ENCODE data around the gene UBXN2A.

UBXN2A gene

DNA sequence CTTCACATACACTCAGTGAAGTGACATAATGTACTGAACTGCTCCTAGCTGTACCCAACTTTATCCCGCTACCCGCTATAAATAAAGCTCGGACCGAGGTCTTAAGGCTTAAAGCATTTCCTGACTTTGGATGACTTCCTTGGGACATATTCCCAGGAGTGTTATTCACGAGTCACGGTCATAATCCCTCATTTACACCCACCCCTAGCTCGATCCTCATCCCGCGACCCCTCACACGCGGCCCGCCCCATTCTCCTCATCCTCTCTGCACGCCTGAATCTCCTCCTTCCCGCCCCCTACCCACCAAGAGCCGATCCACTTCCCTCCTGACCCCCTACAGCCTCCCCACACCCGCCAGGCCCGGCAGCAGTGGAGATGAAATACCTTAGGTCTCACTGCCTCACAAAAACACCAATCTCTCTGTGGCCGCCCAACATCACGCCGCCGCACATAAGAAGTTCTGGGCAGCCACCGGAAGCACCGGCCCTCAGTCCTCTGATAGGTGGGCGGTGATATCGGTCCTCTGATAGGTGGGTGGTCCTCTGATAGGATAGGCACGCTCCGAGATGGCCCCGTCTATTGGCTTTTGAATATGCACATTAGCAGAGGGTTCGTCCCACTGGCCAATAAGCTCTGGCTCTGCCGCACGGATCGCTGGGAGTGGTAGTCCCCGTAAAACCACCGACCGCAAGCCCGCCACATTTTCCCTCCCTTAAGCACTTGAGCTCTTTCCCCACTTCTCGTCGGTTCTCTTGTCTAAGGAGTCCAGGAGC lies 106.9 kb downstream of the UBXN2A start, which contains the start of gene WDCP:
WDCP (minus strand) TSS at position 462 of the 773 bp plus-strand sequence. CDS start 7,897 bp downstream, outside the sequence.
- TF ChIP-seq, protein P1, sequence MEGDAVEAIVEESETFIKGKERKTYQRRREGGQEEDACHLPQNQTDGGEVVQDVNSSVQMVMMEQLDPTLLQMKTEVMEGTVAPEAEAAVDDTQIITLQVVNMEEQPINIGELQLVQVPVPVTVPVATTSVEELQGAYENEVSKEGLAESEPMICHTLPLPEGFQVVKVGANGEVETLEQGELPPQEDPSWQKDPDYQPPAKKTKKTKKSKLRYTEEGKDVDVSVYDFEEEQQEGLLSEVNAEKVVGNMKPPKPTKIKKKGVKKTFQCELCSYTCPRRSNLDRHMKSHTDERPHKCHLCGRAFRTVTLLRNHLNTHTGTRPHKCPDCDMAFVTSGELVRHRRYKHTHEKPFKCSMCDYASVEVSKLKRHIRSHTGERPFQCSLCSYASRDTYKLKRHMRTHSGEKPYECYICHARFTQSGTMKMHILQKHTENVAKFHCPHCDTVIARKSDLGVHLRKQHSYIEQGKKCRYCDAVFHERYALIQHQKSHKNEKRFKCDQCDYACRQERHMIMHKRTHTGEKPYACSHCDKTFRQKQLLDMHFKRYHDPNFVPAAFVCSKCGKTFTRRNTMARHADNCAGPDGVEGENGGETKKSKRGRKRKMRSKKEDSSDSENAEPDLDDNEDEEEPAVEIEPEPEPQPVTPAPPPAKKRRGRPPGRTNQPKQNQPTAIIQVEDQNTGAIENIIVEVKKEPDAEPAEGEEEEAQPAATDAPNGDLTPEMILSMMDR (IDR thresholded peaks at IDR 0.05; ENCODE audit: low read depth, low read length, missing control alignments) = no peak
- DNase-seq (ENCODE audit: low read depth) = peak; percentile 98
- H3K4me3 ChIP-seq (ENCODE audit: low read depth, low read length) = peak within 1 kb of the TSS; percentile 78

DNA sequence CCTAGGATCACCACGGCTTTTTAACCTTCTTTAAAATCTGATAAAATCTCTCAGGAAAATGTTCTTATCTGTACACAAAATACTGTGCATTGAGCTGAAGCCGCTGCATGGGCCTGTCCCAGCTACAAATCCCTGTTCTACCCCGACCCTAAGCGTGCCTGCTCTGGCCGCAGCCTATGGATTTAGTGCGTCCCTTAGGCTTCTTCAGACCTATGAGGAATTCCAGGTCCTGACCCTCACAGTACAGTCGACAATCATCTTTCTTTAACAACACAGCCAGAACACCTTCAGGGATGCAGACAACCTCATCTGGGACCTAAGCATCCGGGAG lies 107.4 kb downstream of the UBXN2A start:
- TF ChIP-seq, protein P1 (IDR thresholded peaks at IDR 0.05; ENCODE audit: low read depth, low read length, missing control alignments) = no peak
- no peak overlapping the region for H3K4me3 ChIP-seq (ENCODE audit: low read depth, low read length)
- no peak for DNase-seq (ENCODE audit: low read depth)

DNA sequence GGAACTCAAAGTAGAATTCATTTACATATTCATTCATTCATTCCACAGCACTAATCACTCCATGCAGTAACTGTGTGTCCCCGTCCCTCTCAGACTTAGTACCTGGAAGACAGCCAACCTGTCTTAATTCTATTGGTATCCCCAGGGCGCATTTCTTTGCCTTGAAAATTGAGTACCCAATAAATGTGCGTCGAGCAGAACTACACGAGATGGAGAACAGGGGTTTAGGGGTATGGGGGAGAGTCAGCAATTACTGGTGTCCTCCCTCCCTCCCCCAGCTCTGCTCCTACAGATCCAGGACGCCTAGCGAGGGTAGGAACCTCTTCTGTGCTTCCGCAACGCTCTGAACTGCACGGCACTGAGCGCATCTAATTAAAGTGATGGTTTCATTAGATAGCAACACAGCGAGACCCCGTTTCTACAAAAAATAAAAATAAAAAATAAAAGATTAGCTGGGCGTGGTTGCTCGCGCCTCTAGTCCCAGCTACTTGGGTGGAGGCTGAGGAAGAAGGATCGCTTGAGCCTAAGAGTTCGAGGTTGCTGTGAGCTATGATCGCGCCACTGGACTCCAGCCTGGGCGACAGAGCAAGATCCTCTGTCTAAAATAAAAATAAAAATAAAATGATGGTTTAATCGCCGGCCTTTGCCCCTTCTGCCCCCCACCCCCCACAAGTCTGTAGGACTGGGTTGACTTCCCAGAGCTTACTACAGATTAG lies 108.7 kb downstream of the UBXN2A start:
- DNase-seq (ENCODE audit: low read depth) = no peak
- TF ChIP-seq, protein P1 (IDR thresholded peaks at IDR 0.05; ENCODE audit: low read depth, low read length, missing control alignments) = no peak
- peak overlapping the region; percentile 67 for H3K4me3 ChIP-seq (ENCODE audit: low read depth, low read length)

DNA sequence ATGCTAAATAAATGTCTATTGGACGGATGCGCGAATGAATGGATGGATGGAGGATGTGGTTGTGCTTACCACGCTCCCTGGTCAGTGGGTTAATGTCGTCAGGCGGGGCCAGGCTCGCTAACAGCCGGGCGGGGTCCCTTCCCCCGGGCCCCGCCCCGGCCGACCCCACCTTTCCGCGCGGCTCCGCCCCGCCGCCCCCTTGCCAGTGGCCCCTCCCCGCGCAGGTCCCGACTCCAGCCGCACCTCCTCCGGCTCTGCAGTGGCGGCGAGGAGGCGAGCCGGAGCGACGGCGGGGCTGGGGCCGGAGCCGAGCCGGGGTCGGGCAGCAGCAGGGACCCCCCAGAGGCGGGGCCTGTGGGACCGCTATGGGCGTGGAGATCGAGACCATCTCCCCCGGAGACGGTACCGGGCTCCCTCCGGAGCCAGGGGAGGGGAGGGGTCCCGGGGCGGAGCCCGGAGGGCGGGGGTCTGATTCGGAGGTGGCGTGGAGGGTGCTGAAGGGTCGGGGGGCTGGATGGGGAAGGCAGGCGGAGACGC lies 109.3 kb downstream of the UBXN2A start, which contains the start of gene FKBP1B:
FKBP1B (plus strand) TSS at position 257 of the 537 bp plus-strand sequence; CDS start at position 366, 109 bp downstream.
- peak within 1 kb of the TSS; percentile 67 for H3K4me3 ChIP-seq (ENCODE audit: low read depth, low read length)
- TF ChIP-seq, protein P1 (IDR thresholded peaks at IDR 0.05; ENCODE audit: low read depth, low read length, missing control alignments) = no peak
- peak; percentile 18 for DNase-seq (ENCODE audit: low read depth)

DNA sequence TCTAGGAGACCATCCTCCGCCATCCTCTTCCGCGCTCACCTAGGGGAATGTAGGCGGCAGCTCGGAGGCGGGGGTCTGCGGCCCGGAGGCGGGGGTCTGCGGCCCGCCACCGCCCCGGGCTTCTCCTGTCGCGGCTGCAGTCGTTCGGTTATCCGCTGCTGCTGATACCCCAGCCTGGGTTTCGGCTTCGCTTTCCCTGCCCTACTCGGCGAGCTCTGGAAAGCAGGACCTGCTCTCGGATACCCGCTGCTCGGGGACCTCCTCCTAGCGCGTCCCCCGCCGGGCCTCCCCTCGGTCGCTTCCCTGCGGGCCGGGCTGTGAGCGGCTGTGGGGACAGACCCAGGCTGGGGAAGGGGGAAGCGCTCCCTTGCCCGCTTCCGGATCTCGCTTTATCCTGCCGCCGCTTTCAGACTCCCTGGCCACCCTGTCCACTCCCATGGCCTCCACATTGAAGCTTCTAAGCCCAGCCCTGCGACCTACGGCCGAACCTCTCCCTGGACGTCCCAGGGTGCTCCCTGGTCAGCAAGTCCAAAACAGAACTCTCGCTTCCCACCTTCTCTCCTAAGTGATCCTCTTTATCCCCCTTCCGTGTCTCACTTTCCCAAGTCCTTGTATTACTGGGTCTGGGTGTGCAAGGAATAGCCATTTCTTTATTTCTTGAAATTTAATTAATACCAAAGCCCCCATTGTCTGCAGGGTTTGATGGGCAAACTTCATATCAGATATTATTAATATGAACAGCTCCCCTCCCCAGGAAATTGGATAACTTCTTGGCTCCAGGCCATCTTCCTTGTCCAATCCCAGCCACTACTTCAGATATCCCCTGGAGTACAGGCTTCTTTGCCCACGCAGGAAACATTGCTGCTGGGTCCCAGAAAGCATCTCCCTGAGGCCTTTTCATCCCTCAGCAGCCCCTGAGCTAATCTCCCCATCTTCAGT lies 110.0 kb downstream of the UBXN2A start:
- TF ChIP-seq, protein P1 (IDR thresholded peaks at IDR 0.05; ENCODE audit: low read depth, low read length, missing control alignments) = no peak
- H3K4me3 ChIP-seq (ENCODE audit: low read depth, low read length) = peak overlapping the region; percentile 67
- no peak for DNase-seq (ENCODE audit: low read depth)

DNA sequence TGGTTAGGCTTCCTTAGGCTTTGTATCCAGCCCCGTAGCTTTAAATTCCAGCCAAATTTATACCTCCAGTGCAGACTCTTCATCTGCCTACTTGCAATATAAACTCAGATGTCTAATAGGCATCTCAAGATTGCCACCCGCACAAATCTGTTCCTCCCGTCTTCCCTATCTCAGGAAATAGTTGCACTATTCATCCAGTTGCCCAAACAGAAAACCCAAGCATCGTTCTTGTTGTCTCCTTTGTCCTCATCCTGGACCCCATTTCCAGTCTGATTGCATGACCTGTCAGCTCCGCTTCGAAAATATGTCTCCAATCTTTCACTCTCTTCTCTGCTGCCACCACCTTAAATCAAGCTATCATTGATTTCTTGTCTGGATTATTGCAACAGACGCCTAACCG lies 111.6 kb downstream of the UBXN2A start:
- no peak for DNase-seq (ENCODE audit: low read depth)

More for the DNA sequence above, 111.6 kb downstream of the UBXN2A start:
- H3K4me3 ChIP-seq (ENCODE audit: low read depth, low read length) = no peak overlapping the region
- TF ChIP-seq, protein P1 (IDR thresholded peaks at IDR 0.05; ENCODE audit: low read depth, low read length, missing control alignments) = no peak

Data from GM12864 (cell line).